GM23248 (cell line): Measurements from ENCODE around the gene FGGY. TPM values are rescaled to one million over a fixed set of nuclear protein-coding genes. Genes with fewer than 3 reads are reported as not detected.
A peak's percentile ranks its signal among the peaks of the same experiment; 100 is the strongest.

ENCODE experiments used
- DNase-seq: peaks from one replicate; pipeline ENCODE4 v3.0.0-alpha.2; 2015
- H2AFZ ChIP-seq: fragments of 200-600 bp; sonication (generic); 2 replicates; pipeline ENCODE4 v1.6.1; 2016; ENCODE audit warnings: antibody characterized with exemption
- H3F3A ChIP-seq: fragments of 200-600 bp; sonication (generic); 2 replicates; pipeline ENCODE4 v1.6.1; 2016; ENCODE audit warnings: mild to moderate bottlenecking, antibody characterized with exemption, mixed run types; ENCODE audit not compliant: insufficient read depth
- H3K27ac ChIP-seq: fragments of 200-600 bp; sonication (generic); 2 replicates; pipeline ENCODE4 v1.5.1; 2016; ENCODE audit warnings: mild to moderate bottlenecking
- H3K27me3 ChIP-seq: fragments of 200-600 bp; sonication (generic); replicated peaks from 2 replicates; pipeline ENCODE4 v1.6.1; 2016; ENCODE audit warnings: mild to moderate bottlenecking; ENCODE audit not compliant: insufficient read depth
- H3K36me3 ChIP-seq: fragments of 200-600 bp; sonication (generic); 2 replicates; pipeline ENCODE4 v1.6.1; 2016; ENCODE audit warnings: low read depth, mild to moderate bottlenecking
- H3K4me1 ChIP-seq: fragments of 200-600 bp; sonication (generic); 2 replicates; pipeline ENCODE4 v1.6.1; 2016; ENCODE audit warnings: mild to moderate bottlenecking; ENCODE audit not compliant: insufficient read depth
- H3K4me2 ChIP-seq: fragments of 200-600 bp; sonication (generic); one replicate; pipeline ENCODE4 v1.6.1; 2016; ENCODE audit warnings: mild to moderate bottlenecking; ENCODE audit not compliant: unreplicated experiment
- H3K4me3 ChIP-seq: fragments of 200-600 bp; sonication (generic); 2 replicates; pipeline ENCODE4 v1.5.1; 2016; ENCODE audit warnings: mild to moderate bottlenecking
- H3K79me2 ChIP-seq: fragments of 200-600 bp; sonication (generic); 2 replicates; pipeline ENCODE4 v1.6.1; 2016; ENCODE audit warnings: mild to moderate bottlenecking; ENCODE audit not compliant: insufficient read depth
- H3K9ac ChIP-seq: fragments of 200-600 bp; sonication (generic); 2 replicates; pipeline ENCODE4 v1.6.1; 2016; ENCODE audit warnings: mild to moderate bottlenecking
- H3K9me2 ChIP-seq: fragments of 200-600 bp; sonication (generic); 2 replicates; pipeline ENCODE4 v1.6.1; 2016; ENCODE audit warnings: mixed run types, mild to moderate bottlenecking, moderate library complexity; ENCODE audit not compliant: insufficient read depth
- H3K9me3 ChIP-seq: fragments of 200-600 bp; sonication (generic); one replicate; pipeline ENCODE4 v1.6.1; 2017; ENCODE audit warnings: low read depth
- H4K20me1 ChIP-seq: fragments of 200-600 bp; sonication (generic); 2 replicates; pipeline ENCODE4 v1.6.0; 2016; ENCODE audit not compliant: insufficient read depth
- EZH2 ChIP-seq: fragments of 200-600 bp; sonication (generic); IDR thresholded peaks from 2 replicates; pipeline ENCODE4 v1.6.1; 2018; ENCODE audit warnings: antibody characterized with exemption, mild to moderate bottlenecking; ENCODE audit not compliant: insufficient read depth, poor library complexity, severe bottlenecking
- EZH2phosphoT487 ChIP-seq: fragments of 200-600 bp; sonication (generic); IDR thresholded peaks from 2 replicates; pipeline ENCODE4 v1.6.1; 2018; ENCODE audit warnings: antibody characterized with exemption, moderate library complexity, mild to moderate bottlenecking, low read depth; ENCODE audit not compliant: insufficient read depth
- WGBS, 2 experiments: methylation state at CpG; one replicate each; pipeline ENCODE4 v1.1.6; 2015 to 2017; ENCODE audit warnings: low lambda C conversion rate in 2 of 2, low coverage in 1 of 2; ENCODE audit errors: missing lambda C conversion rate in 2 of 2; 5-methylcytosine and 5-hydroxymethylcytosine counted together
- in situ Hi-C: fragments of 300-500 bp; cut with MboI; formaldehyde crosslinking; loops from 2 replicates; pipeline ENCODE4 v1.15.0; 2020
- polyA plus RNA-seq: library from polyadenylated mRNA; unstranded; fragments of >200 nt; fragmentation: Nextera tagmentation; extraction: Ambion mirVana; gene quantifications from 2 replicates; pipeline ENCODE4 v1.2.1, GENCODE V29; 2016
- total RNA-seq: library from RNA; depleted of rRNA; stranded (reverse); fragments of >200 nt; shearing (Covaris generic); gene quantifications from 2 replicates; pipeline ENCODE4 v1.2.3, GENCODE V29; 2014

The FGGY gene
- total and polyA plus RNA-seq, 2 experiments from 2014 or later = 12.8 to 16.9 TPM

DNA sequence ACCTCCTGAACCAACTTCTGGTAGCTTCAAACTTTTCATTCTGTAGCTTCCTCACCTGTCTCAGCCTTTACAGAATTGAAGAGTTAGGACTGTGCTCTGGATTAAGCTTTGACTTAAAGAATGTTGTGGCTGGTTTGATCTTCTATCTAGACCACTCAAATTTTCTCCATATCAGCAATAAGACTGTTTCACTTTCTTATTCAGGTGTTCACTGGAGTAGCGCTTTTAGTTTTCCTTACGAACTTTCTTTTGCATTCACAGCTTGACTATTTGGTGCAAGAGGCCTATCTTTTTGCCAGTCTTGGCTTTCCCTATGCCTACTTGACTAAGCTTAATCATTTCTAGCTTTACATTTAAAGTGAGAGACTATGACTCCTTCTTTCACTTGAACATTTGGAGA is 31.5 kb downstream of the FGGY start:
- no peak for DNase-seq
- Histone ChIP-seq H3K4me2 (no peak overlapping the region), H3K4me3 (no peak overlapping the region), H3K9me3 (no peaks in the 10 kb centered on the region), H4K20me1 (no peaks in the 10 kb centered on the region), H3F3A (0 out of 2 replicates have a peak, but pooled peaks cover 6% of the 10 kb centered on the region), H3K36me3 (no peaks in the 10 kb centered on the region), H3K9ac (no peak overlapping the region), H2AFZ (no peak overlapping the region), H3K27ac (no peak overlapping the region), H3K4me1 (peaks cover 8% of the 10 kb centered on the region), H3K79me2 (no peaks in the 10 kb centered on the region), H3K27me3 (no peaks in the 10 kb centered on the region), H3K9me2 (no peaks in the 10 kb centered on the region)
- WGBS, 2 experiments = 96 to 100% methylated on average over 2 of the region's 2 CpGs
- in situ Hi-C loops = no loop called here
- no peak for TF ChIP-seq EZH2phosphoT487
- TF ChIP-seq EZH2 = no peak

DNA sequence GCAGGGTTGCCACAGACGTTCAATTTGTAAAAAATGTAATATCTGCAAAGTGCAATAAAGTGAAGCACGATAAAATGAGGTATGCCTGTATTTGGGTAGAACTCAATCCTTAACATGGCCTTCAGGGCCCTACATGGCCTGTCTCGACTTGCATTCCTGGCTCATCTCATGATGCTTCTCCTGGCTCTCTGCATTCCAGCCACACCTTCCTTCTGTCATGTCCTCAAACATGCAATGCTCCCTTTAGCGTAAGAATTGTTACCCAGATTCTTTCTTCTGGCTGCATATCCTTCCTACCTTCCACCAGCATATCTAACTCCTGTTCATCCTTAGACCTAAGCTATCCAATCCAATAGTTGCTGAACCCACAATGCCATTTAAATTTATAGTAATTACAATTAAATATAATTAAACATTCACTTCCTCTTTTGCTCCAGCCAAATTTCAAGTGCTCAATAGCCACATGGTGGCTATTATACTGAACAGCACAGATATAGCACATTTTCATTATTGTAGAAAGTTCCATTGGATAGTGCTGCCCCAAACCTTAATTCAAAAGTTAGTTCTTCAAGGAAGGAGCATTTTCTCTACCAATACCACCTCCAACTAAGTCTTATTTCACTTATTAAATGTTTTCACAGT is 32.6 kb downstream of the FGGY start:
- Histone ChIP-seq H3F3A (0 out of 2 replicates have a peak, but pooled peaks cover 6% of the 10 kb centered on the region), H3K4me3 (no peak overlapping the region), H2AFZ (no peak overlapping the region), H3K4me1 (peaks cover 8% of the 10 kb centered on the region), H3K36me3 (no peaks in the 10 kb centered on the region), H3K27ac (no peak overlapping the region), H3K9me2 (no peaks in the 10 kb centered on the region), H3K4me2 (no peak overlapping the region), H4K20me1 (no peaks in the 10 kb centered on the region), H3K79me2 (no peaks in the 10 kb centered on the region), H3K9me3 (no peaks in the 10 kb centered on the region), H3K9ac (no peak overlapping the region), H3K27me3 (no peaks in the 10 kb centered on the region)
- DNase-seq = no peak
- in situ Hi-C loops = no loop called here
- no peak for TF ChIP-seq EZH2
- TF ChIP-seq EZH2phosphoT487 = no peak
- 89 to 91% methylated on average over 4 of the region's 4 CpGs for WGBS, 2 experiments

DNA sequence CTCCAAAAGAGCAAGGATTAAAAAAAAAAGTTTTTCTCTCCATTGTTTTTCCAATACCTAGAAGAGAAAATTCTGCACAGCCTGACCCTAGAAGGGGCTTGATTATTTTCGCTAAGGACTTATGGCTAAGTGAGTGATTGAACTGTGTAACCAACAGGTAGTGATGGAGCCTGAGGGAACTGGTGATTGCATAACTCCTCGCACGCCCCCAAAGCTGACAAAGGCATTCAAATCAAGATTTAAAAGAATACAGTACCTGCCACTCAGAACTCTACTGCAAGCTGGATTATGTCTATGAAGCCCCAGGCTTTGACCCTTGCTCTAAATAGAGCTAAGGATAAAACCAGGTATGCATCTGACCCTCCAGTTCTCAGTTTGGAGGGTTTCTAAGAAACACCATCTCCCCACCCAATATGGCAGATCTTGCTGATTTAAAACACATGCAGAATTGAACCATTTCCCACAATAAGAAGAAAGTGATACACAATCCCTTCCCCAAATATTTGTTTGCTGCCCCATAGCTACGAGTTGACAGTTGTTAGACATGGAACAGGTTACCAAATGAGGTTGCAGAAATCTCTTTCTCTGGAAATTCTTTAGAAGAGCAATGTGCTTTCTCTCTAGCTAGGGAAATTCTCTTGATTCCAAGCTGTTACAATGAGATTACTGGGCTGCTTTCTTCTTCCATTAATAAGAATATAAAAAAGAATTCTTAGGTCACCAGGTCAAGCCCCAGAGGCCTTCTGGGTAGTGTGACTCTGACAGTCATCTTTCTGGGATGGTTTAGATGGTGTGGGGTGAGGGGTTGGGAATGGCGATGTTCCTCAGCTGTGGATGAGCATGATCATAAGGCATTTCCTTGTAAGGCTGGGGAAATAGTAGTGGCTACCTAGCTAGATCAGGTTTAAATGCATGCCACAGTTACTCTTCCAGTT is 35.1 kb downstream of the FGGY start:
- Histone ChIP-seq H4K20me1 (no peaks in the 10 kb centered on the region), H3K27me3 (no peaks in the 10 kb centered on the region), H3K4me3 (no peak overlapping the region), H3K9me3 (no peaks in the 10 kb centered on the region), H3K27ac (no peak overlapping the region), H2AFZ (no peak overlapping the region), H3K9ac (no peak overlapping the region), H3K36me3 (no peaks in the 10 kb centered on the region), H3K4me2 (no peak overlapping the region), H3K4me1 (peaks cover 8% of the 10 kb centered on the region), H3K9me2 (no peaks in the 10 kb centered on the region), H3K79me2 (no peaks in the 10 kb centered on the region), H3F3A (0 out of 2 replicates have a peak, but pooled peaks cover 6% of the 10 kb centered on the region)
- no peak for TF ChIP-seq EZH2phosphoT487
- no peak for TF ChIP-seq EZH2
- WGBS, 2 experiments = 80% methylated on average over 5 of the region's 5 CpGs
- in situ Hi-C loops = no loop called here
- DNase-seq = no peak

DNA sequence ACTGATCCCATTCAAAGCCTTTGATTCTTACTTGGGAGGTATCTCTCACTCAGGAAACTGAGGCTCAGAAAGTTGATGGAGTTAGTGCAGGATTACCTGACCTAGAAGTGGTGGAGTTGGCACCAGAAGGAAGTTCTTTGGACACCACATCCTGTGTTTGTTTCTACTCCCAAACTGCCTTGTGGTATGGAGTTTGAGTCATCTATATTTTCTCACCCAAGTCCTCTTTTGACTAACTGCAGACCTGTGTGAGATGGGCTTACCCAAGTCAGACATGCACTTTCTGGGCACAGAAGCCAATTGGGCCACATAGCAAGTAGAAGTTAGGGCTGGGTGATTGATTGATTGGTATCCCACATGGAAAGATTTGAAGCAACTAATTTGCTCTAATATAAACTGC is 36.1 kb downstream of the FGGY start:
- Histone ChIP-seq H3K4me1 (peaks cover 8% of the 10 kb centered on the region), H3K9me2 (no peaks in the 10 kb centered on the region), H3K4me3 (no peak overlapping the region), H3K4me2 (no peak overlapping the region), H3K9me3 (no peaks in the 10 kb centered on the region), H3K79me2 (no peaks in the 10 kb centered on the region), H3K27ac (no peak overlapping the region), H3K36me3 (no peaks in the 10 kb centered on the region), H4K20me1 (no peaks in the 10 kb centered on the region), H3F3A (0 out of 2 replicates have a peak, but pooled peaks cover 6% of the 10 kb centered on the region), H3K27me3 (no peaks in the 10 kb centered on the region), H2AFZ (no peak overlapping the region), H3K9ac (no peak overlapping the region)
- in situ Hi-C loops = no loop called here
- TF ChIP-seq EZH2phosphoT487 = no peak
- no peak for TF ChIP-seq EZH2
- peak; percentile 57 for DNase-seq
